Memory B cell (primary cell): Measurements from ENCODE around the gene NMRAL1.
A peak's percentile ranks its signal among the peaks of the same experiment; 100 is the strongest.

Experiments used
- ATAC-seq: fragments of 150-1000 bp; cut with Tn5 transposase; 2 replicates; pipeline ENCODE4 v1.10.0; 2021; ENCODE audit warnings: low read depth, mild to moderate bottlenecking, moderate library complexity
- DNase-seq, 2 donors: peaks; one replicate each; pipeline ENCODE4 v3.0.0; 2022; ENCODE audit warnings: low spot score in 2 of 2
- H3K27ac Mint-ChIP-seq: one replicate; pipeline ENCODE4 v1.8.0; 2022; ENCODE audit warnings: mild to moderate bottlenecking, moderate library complexity, mixed read lengths
- H3K27me3 Mint-ChIP-seq: one replicate; pipeline ENCODE4 v1.8.0; 2022; ENCODE audit warnings: mixed read lengths
- H3K36me3 Mint-ChIP-seq: one replicate; pipeline ENCODE4 v1.8.0; 2022; ENCODE audit warnings: mild to moderate bottlenecking, mixed read lengths
- H3K4me1 Mint-ChIP-seq: one replicate; pipeline ENCODE4 v1.8.0; 2022; ENCODE audit warnings: mixed read lengths
- H3K4me3 Mint-ChIP-seq: one replicate; pipeline ENCODE4 v1.8.0; 2022; ENCODE audit warnings: mild to moderate bottlenecking, moderate library complexity, mixed read lengths
- H3K9me3 Mint-ChIP-seq: one replicate; pipeline ENCODE4 v1.8.0; 2022; ENCODE audit warnings: mixed read lengths

NMRAL1 gene

GRCh38 chr16:4437366-4437765 lies 37.1 kb downstream of the NMRAL1 start:
- Mint-ChIP-seq H3K9me3 (no peaks in the 10 kb centered on the region), H3K36me3 (peaks cover 29% of the 10 kb centered on the region), H3K27ac (no peak overlapping the region), H3K4me1 (no peaks in the 10 kb centered on the region), H3K4me3 (no peak overlapping the region), H3K27me3 (no peaks in the 10 kb centered on the region)
- DNase-seq, result no peak
- ATAC-seq, result no peak

GRCh38 chr16:4435337-4436067 lies 38.9 kb downstream of the NMRAL1 start:
- ATAC-seq (no peak), DNase-seq (no peak)
- Mint-ChIP-seq H3K27me3 (no peaks in the 10 kb centered on the region), H3K9me3 (no peaks in the 10 kb centered on the region), H3K4me3 (no peak overlapping the region), H3K36me3 (peaks cover 23% of the 10 kb centered on the region), H3K4me1 (peaks cover 2% of the 10 kb centered on the region), H3K27ac (peak overlapping the region; percentile 75)

DNA sequence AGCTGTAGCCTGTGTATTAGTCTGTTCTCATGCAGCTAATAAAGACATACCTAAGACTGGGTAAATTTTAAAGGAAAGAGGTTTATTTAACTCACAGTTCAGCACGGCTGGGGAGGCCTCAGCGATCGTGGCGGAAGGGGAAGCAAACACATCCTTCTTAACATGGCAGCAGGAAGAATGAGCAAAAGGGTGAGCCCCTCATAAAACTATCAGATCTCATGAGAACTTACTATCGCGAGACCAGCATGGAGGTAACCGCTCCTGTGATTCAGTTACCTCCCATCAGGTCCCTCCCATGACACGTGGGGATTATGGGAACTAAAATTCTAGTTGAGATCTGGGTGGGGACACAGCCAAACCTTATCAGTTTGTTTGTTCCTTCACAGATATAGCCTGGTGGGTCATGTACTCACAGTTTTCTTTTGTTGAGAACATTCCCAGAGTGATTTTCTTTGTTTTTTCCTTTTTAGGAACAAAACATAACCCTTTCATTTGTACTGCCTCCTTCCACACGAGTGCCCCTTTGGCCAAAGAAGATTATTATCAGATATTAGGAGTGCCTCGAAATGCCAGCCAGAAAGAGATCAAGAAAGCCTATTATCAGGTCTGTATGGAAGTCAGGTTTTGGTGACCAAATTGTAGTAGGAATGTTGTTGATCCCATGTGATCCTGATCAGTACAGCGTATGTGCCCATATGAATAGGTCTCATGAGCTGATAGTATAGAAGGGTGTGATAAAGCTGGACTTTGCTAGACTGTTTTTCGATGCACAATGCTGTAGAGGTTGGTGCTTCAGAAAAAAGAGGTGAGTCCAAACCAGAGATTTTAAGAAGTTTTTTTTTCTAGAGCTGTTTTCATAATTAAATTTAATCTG lies 40.3 kb downstream of the NMRAL1 start:
- no peak for ATAC-seq
- Mint-ChIP-seq H3K27me3 (no peaks in the 10 kb centered on the region), H3K9me3 (no peaks in the 10 kb centered on the region), H3K4me1 (peaks cover 2% of the 10 kb centered on the region), H3K27ac (no peak overlapping the region), H3K4me3 (no peak overlapping the region), H3K36me3 (peaks cover 18% of the 10 kb centered on the region)
- no peak for DNase-seq

DNA sequence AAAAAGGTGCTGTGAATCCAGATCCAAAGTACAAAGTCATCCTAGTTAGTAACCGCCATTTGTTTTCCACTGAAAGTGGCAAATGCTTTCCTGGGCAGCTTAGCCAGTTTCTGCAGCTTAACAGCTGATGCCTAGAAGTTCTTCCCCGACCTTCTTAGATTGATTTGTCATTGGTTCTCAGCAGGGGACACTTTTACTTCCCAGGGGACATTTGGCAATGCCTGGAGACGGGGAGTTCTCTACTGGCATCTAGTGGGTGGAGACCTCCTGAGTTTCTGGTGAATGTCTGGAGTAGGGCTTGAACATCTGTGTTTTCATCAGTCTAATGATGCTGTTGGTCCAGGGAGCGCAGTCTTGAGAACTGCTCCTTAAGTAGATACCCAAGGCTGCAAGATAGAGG lies 41.2 kb downstream of the NMRAL1 start:
- no peak overlapping the region for H3K4me3 Mint-ChIP-seq
- H3K27me3 Mint-ChIP-seq, result no peaks in the 10 kb centered on the region
- H3K27ac Mint-ChIP-seq, result no peak overlapping the region
- no peak for ATAC-seq
- peaks cover 4% of the 10 kb centered on the region for H3K4me1 Mint-ChIP-seq
- no peak for DNase-seq
- no peaks in the 10 kb centered on the region for H3K9me3 Mint-ChIP-seq
- H3K36me3 Mint-ChIP-seq, result peaks cover 21% of the 10 kb centered on the region

DNA sequence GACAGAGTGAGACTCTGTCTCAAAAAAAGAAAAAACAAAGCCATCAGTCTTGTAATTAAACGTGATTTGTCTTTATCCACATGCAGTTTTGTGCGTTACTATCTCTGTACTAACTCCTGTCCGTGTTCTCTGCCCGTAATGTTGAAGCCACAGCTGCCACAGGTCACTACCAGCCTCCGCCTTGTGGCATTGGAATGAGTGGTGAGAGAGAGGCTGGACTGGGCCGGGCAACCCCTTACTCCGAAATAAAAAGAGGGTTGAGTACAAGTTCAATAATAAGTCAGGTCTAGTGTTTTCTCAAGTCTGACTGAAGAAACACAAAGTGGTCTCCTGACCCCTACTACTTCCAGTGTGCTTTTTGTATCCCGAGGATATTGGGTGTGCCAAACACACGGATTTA lies 43.4 kb downstream of the NMRAL1 start:
- H3K27ac Mint-ChIP-seq, result no peak overlapping the region

DNA sequence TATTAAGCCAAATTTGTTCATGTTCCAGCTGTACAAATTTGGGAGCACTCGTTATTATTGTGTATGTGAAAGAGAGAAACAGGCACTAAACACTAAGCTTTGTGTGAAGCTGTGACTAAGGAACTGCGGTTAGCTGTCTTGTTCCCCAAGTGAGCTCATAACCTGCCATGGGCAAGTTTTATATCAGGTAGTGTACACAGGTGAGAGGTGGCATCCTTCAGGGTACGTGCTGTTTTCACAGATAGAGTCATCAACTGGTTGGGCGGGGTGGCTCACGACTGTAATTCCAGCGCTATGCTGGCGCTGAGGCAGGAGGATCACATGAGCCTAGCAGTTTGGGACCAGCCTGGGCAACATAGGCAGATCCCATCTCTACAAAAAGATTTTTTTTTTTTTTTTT lies 45.9 kb downstream of the NMRAL1 start:
- no peak for DNase-seq
- Mint-ChIP-seq H3K4me3 (no peak overlapping the region), H3K27ac (no peak overlapping the region), H3K27me3 (no peaks in the 10 kb centered on the region), H3K36me3 (peaks cover 6% of the 10 kb centered on the region), H3K9me3 (no peaks in the 10 kb centered on the region), H3K4me1 (peaks cover 21% of the 10 kb centered on the region)
- ATAC-seq, result no peak

More for the DNA sequence above, 43.4 kb downstream of the NMRAL1 start:
- ATAC-seq, result no peak
- Mint-ChIP-seq H3K4me3 (no peak overlapping the region), H3K36me3 (peaks cover 16% of the 10 kb centered on the region), H3K4me1 (peaks cover 16% of the 10 kb centered on the region), H3K27me3 (no peaks in the 10 kb centered on the region), H3K9me3 (no peaks in the 10 kb centered on the region)
- no peak for DNase-seq

DNA sequence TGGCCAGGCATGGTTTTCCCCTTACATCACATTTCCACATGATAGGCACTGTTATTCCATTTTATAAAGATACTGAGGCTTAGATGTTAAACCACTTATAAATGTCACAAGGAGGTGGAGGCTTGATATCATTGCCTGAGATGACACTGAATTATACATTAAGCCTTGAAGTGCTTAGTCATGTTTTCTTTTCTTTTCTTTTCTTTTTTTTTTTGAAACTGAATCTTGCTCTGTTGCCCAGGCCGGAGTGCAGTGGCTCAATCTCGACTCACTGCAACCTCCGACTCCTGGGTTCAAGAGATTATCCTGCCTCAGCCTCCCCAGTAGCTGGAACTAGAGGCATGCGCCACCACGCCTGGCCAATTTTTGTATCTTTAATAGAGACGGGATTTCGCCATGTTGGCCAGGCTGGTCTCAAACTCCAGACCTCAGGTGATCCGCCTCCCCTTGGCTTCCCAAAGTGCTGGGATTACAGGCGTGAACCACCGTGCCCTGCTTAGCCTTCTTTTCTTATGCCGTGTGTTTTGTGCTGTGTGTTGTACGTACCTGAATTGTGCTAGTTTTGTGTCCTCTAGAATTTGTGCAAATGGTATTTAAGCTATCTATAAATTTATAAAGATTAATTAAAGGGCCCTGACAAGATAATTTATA lies 47.6 kb downstream of the NMRAL1 start:
- peak overlapping the region; percentile 92 for H3K4me3 Mint-ChIP-seq
- no peak for ATAC-seq
- H3K27ac Mint-ChIP-seq, result peak overlapping the region; percentile 98
- H3K27me3 Mint-ChIP-seq, result no peaks in the 10 kb centered on the region
- H3K36me3 Mint-ChIP-seq, result peaks cover 6% of the 10 kb centered on the region
- H3K9me3 Mint-ChIP-seq, result no peaks in the 10 kb centered on the region
- peaks cover 21% of the 10 kb centered on the region for H3K4me1 Mint-ChIP-seq
- no peak for DNase-seq

DNA sequence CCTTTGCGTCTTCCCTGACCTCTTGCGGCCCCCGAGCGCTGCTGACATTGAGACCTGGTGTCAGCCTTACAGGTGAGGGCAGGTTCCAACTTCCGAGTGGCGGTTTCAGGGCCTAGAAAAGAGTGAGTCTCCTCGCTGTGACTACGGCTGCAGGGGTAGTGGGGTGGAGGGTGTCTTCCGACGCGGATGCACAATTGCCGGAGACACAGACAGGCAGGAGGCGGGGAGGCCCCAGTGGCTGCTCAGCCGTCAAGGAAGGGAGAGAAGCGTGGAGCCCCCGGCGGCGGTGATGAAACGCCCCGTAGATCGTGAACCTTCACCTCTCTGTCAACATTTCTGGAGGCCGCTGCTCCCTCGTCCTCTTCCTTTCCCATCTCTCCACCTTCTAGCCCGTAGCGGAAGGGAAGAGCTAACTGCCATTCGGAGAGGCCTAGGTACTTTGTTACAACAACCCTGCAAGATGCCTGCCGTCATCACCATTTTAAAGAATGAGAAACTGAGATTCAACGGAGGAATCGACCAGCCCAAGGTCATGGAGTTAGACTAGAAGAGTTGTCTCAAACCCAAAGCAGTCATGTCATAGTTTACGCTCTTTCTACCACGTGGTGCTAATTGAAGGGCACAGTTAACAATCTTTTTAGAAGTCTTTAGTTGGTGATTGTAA lies 48.3 kb downstream of the NMRAL1 start:
- DNase-seq, result no peak

DNA sequence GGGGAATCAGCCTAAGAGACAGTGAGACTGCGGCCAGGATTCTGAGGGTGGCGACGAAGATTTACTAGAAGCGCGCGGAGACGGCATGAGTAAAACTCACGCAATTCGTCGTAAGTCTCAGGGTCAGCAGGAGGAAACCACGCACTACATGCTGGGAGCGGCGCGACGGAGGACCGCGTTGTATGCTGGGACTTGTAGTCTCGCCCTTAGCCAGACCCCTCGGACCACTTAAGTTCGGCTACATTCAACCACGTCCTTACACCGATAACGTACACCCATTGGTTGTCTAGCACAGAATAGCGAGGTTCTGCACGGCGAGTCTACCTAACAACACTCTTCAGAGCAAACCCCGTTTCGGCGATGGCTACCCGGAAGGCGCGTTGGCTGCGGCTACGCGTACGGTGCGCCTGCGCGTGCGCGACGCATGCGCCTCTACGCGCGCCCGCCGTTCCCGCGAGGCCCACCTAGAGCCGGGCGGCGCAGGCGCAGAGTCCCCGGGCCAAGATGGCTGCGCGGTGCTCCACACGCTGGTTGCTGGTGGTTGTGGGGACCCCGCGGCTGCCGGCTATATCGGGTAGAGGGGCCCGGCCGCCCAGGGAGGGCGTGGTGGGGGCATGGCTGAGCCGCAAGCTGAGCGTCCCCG lies 48.9 kb downstream of the NMRAL1 start, which contains the start of gene DNAJA3:
TSS of gene DNAJA3 (plus strand) at position 491 of the 643 bp plus-strand sequence. CDS start at position 505, 14 bp downstream.
- H3K9me3 Mint-ChIP-seq, result no peaks in the 10 kb centered on the region
- peaks cover 19% of the 10 kb centered on the region for H3K4me1 Mint-ChIP-seq
- peaks cover 4% of the 10 kb centered on the region for H3K36me3 Mint-ChIP-seq
- peak within 1 kb of the TSS; percentile 92 for H3K4me3 Mint-ChIP-seq
- H3K27ac Mint-ChIP-seq, result peak within 1 kb of the TSS; percentile 98
- no peaks in the 10 kb centered on the region for H3K27me3 Mint-ChIP-seq
- DNase-seq, result peak; percentile 90 to 91
- ATAC-seq, result peak; percentile 82

More for the DNA sequence above, 48.3 kb downstream of the NMRAL1 start:
- Mint-ChIP-seq H3K4me3 (peak overlapping the region; percentile 92), H3K9me3 (no peaks in the 10 kb centered on the region), H3K27me3 (no peaks in the 10 kb centered on the region), H3K27ac (peak overlapping the region; percentile 98), H3K36me3 (peaks cover 4% of the 10 kb centered on the region), H3K4me1 (peaks cover 19% of the 10 kb centered on the region)
- ATAC-seq, result peak; percentile 26

DNA sequence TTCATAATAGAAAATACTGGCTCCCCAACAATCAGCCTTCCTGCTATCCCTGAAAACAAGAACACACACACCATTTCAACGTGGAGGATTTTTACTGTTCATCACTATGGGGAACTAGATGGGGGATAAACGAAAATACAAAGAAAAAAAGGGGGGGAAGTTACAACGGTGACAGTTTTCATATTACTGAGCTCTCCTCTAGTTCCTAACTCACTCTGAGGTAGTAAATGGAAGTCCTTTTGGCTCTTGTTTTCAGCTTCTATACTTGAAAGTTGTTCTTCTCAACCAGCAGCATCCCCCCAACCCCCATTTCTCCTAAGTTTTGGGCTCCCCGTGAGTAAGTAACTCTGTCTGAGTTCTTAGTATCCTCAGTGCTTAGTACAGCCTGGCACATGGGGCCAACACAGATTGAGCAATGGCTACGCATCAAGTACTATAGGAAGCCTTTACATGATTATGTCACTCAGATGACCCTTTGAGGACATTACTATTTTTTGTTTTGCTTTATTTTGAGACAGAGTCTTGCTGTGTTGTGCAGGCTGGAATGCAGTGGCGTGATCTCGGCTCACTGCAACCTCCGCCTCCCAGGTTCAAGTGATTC lies 53.8 kb downstream of the NMRAL1 start:
- H3K36me3 Mint-ChIP-seq, result peaks cover 2% of the 10 kb centered on the region
- H3K27ac Mint-ChIP-seq, result no peak overlapping the region
- peaks cover 5% of the 10 kb centered on the region for H3K4me1 Mint-ChIP-seq
- no peaks in the 10 kb centered on the region for H3K27me3 Mint-ChIP-seq
- ATAC-seq (no peak), DNase-seq (no peak)
- no peaks in the 10 kb centered on the region for H3K9me3 Mint-ChIP-seq
- no peak overlapping the region for H3K4me3 Mint-ChIP-seq

DNA sequence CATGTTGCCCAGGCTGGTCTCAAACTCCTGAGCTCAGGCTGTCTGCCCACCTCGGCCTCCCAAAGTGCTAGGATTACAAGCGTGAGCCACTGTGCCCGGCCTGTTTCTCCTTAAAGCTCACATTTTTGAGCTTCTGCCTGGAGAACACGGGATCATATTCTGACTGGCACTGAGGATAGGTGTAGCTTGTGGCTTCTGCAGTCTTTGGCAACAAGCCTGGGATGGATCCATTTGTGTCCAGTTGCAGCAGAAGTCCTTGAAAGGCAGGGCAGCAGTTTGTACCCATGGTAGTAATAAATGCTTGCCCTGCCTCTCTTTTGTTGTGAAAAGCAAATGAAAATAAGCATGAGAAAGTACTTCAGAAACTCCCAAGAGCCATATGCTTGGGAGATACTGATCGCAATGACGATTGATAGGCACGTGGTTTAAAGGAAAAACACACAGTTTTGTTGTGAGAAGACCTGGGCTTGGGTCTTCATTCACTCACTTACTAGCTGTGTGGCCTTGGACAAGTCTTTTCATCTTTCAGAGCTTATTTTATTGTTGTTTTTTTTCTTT lies 54.9 kb downstream of the NMRAL1 start:
- ATAC-seq, result no peak
- Mint-ChIP-seq H3K4me3 (no peak overlapping the region), H3K27ac (no peak overlapping the region), H3K36me3 (peaks cover 7% of the 10 kb centered on the region), H3K27me3 (no peaks in the 10 kb centered on the region), H3K9me3 (no peaks in the 10 kb centered on the region), H3K4me1 (peaks cover 12% of the 10 kb centered on the region)
- DNase-seq, result no peak

GRCh38 chr16:4416200-4417032 lies 58.0 kb downstream of the NMRAL1 start, which contains the start of gene CORO7:
TSS of gene CORO7 (minus strand) at chr16:4416596. CDS start at chr16:4416518, 78 bp downstream.
- peaks cover 23% of the 10 kb centered on the region for H3K4me1 Mint-ChIP-seq
- H3K27me3 Mint-ChIP-seq, result no peaks in the 10 kb centered on the region
- peak; percentile 98 to 100 for DNase-seq
- peaks cover 12% of the 10 kb centered on the region for H3K36me3 Mint-ChIP-seq
- peak; percentile 65 for ATAC-seq
- no peaks in the 10 kb centered on the region for H3K9me3 Mint-ChIP-seq
- H3K27ac Mint-ChIP-seq, result peak within 1 kb of the TSS; percentile 99
- peak within 1 kb of the TSS; percentile 97 for H3K4me3 Mint-ChIP-seq
